Measurements from ENCODE around the gene AKAP1. TPM values are rescaled to one million over a fixed set of nuclear protein-coding genes. Genes with fewer than 3 reads are reported as not detected.

AKAP1 gene
- polyA plus RNA-seq, 3 donors = 5.6 to 14.6 (median 6.8) TPM

GRCh38 chr17:57143919-57144318, 58.9 kb downstream of the AKAP1 start:
- 85% methylated on average over 4 of the region's 5 CpGs for WGBS (ENCODE audit: insufficient coverage)
- intact Hi-C loops (cut with micrococcal nuclease) = no loop called here
- no peak overlapping the region for H3K9ac ChIP-seq (ENCODE audit: insufficient read depth, low read length, poor library complexity, severe bottlenecking)

DNA sequence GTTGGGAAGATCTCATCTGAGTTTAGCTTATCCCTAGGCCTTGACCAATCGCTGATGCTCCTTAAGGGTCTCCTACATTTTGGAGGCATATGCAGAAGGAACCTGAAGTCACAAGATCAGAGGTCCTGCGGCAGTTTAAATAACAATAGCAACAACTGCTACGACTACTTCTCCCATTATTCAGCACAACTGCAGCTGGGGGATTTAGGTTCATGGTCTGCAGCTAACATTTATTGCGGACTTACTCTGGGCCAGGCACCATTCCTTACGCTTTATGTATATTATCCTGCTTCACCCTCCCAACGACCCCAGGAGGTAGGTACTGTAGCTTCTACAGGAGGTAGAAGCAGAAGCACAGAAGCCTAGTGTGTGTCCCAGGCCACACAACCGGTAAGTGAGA, 59.5 kb downstream of the AKAP1 start:
- peaks cover 5 to 9% (median 6%) of the 10 kb centered on the region in 7 donors for H3K9me3 Mint-ChIP-seq

More at GRCh38 chr17:57143919-57144318, 58.9 kb downstream of the AKAP1 start:
- H2AFZ ChIP-seq (ENCODE audit: insufficient read depth, low read depth, low read length, poor library complexity, severe bottlenecking) = no peak overlapping the region
- Mint-ChIP-seq H3K4me1 (peaks cover 4% of the 10 kb centered on the region), H3K9me3 (peaks cover 2 to 7% (median 4%) of the 10 kb centered on the region in 7 donors), H3K4me3 (no peak overlapping the region), H3K27ac (no peak overlapping the region), H3K27me3 (ENCODE audit: low read depth in 3 of 3) (peaks cover 0 to 6% (median 2%) of the 10 kb centered on the region in 3 donors), H3K36me3 (no peaks in the 10 kb centered on the region)
- no peaks in the 10 kb centered on the region for H3K27me3 ChIP-seq (ENCODE audit: control insufficient read depth in 2 of 2, insufficient read depth in 2 of 2, low read length in 2 of 2)
- TF ChIP-seq, protein P1, sequence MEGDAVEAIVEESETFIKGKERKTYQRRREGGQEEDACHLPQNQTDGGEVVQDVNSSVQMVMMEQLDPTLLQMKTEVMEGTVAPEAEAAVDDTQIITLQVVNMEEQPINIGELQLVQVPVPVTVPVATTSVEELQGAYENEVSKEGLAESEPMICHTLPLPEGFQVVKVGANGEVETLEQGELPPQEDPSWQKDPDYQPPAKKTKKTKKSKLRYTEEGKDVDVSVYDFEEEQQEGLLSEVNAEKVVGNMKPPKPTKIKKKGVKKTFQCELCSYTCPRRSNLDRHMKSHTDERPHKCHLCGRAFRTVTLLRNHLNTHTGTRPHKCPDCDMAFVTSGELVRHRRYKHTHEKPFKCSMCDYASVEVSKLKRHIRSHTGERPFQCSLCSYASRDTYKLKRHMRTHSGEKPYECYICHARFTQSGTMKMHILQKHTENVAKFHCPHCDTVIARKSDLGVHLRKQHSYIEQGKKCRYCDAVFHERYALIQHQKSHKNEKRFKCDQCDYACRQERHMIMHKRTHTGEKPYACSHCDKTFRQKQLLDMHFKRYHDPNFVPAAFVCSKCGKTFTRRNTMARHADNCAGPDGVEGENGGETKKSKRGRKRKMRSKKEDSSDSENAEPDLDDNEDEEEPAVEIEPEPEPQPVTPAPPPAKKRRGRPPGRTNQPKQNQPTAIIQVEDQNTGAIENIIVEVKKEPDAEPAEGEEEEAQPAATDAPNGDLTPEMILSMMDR (IDR thresholded peaks at IDR 0.05) = no peak
- no peaks in the 10 kb centered on the region for H3K4me1 ChIP-seq (ENCODE audit: control insufficient read depth in 1 of 2, insufficient read depth in 2 of 2, low read length in 2 of 2)
- H3K27ac ChIP-seq (ENCODE audit: low read depth in 1 of 2, low read length in 2 of 2) = no peak overlapping the region
- no peaks in the 10 kb centered on the region for H3K79me2 ChIP-seq (ENCODE audit: insufficient read depth, low read length)
- H3K4me2 ChIP-seq (replicated peaks; ENCODE audit: extremely low read depth, low read length, poor library complexity, severe bottlenecking) = no peak overlapping the region
- DNase-seq = no peak
- H4K20me1 ChIP-seq (ENCODE audit: insufficient read depth, low read length) = no peaks in the 10 kb centered on the region
- H3K36me3 ChIP-seq (replicated peaks in 1 of 2; ENCODE audit: control insufficient read depth in 1 of 2, insufficient read depth in 2 of 2, low read length in 2 of 2) = no peaks in the 10 kb centered on the region
- peaks cover 3 to 4% of the 10 kb centered on the region in 2 donors for H3K9me3 ChIP-seq (replicated peaks in 1 of 2; ENCODE audit: control insufficient read depth in 1 of 2, insufficient read depth in 1 of 2, low read length in 2 of 2)
- no peak overlapping the region for H3K4me3 ChIP-seq (replicated peaks in 1 of 3; ENCODE audit: low read depth in 2 of 3, low read length in 3 of 3)

More for the DNA sequence above, 59.5 kb downstream of the AKAP1 start:
- WGBS (ENCODE audit: insufficient coverage) = 100% methylated on average over 2 of the region's 7 CpGs
- intact Hi-C loops (cut with micrococcal nuclease) = no loop called here
- no peak for DNase-seq
- Histone ChIP-seq H2AFZ (ENCODE audit: insufficient read depth, low read depth, low read length, poor library complexity, severe bottlenecking) (no peak overlapping the region), H4K20me1 (ENCODE audit: insufficient read depth, low read length) (no peaks in the 10 kb centered on the region), H3K9ac (ENCODE audit: insufficient read depth, low read length, poor library complexity, severe bottlenecking) (no peak overlapping the region), H3K27ac (ENCODE audit: low read depth in 1 of 2, low read length in 2 of 2) (no peak overlapping the region), H3K27me3 (ENCODE audit: control insufficient read depth in 2 of 2, insufficient read depth in 2 of 2, low read length in 2 of 2) (no peaks in the 10 kb centered on the region), H3K4me1 (ENCODE audit: control insufficient read depth in 1 of 2, insufficient read depth in 2 of 2, low read length in 2 of 2) (no peaks in the 10 kb centered on the region), H3K36me3 (replicated peaks in 1 of 2; ENCODE audit: control insufficient read depth in 1 of 2, insufficient read depth in 2 of 2, low read length in 2 of 2) (no peaks in the 10 kb centered on the region), H3K4me2 (replicated peaks; ENCODE audit: extremely low read depth, low read length, poor library complexity, severe bottlenecking) (no peak overlapping the region), H3K4me3 (replicated peaks in 1 of 3; ENCODE audit: low read depth in 2 of 3, low read length in 3 of 3) (no peak overlapping the region), H3K79me2 (ENCODE audit: insufficient read depth, low read length) (no peaks in the 10 kb centered on the region), H3K9me3 (replicated peaks in 1 of 2; ENCODE audit: control insufficient read depth in 1 of 2, insufficient read depth in 1 of 2, low read length in 2 of 2) (peaks cover 7 to 9% of the 10 kb centered on the region in 2 donors)
- Mint-ChIP-seq H3K4me1 (peaks cover 4% of the 10 kb centered on the region), H3K27ac (no peak overlapping the region), H3K27me3 (ENCODE audit: low read depth in 3 of 3) (peaks cover 0 to 7% (median 2%) of the 10 kb centered on the region in 3 donors), H3K4me3 (no peak overlapping the region), H3K36me3 (no peaks in the 10 kb centered on the region)
- TF ChIP-seq, protein P1 (IDR thresholded peaks at IDR 0.05) = no peak
